Islet precursor cell (in vitro differentiated cells): Measurements from ENCODE around the gene PRKAB1.
A peak's percentile ranks its signal among the peaks of the same experiment; 100 is the strongest.

ENCODE experiments used
- DNase-seq: peaks from one replicate; pipeline ENCODE4 v3.0.0-alpha.2; 2018

The PRKAB1 gene

DNA sequence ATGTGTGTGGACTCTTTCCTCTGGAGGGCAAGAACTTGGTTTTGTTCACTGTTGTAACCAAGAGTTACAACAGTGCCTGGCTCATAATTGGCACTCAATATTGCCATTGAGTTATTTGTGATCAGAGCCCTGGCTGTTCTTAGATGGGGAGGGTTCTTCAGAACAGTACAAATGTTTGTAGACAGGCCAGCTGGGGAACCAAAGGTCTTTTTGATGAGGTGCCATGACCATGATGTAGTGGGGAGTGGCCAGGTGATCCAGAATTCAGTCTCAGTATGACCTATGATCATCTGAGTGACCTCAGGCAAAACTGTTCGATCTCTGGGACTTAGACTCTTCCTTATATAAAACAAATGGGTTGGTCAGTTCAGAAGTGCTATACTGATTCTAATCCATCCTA is 3.3 kb upstream of the PRKAB1 start:
- DNase-seq, result no peak

GRCh38 chr12:119665164-119665929 is 2.6 kb upstream of the PRKAB1 start:
- DNase-seq, result no peak

DNA sequence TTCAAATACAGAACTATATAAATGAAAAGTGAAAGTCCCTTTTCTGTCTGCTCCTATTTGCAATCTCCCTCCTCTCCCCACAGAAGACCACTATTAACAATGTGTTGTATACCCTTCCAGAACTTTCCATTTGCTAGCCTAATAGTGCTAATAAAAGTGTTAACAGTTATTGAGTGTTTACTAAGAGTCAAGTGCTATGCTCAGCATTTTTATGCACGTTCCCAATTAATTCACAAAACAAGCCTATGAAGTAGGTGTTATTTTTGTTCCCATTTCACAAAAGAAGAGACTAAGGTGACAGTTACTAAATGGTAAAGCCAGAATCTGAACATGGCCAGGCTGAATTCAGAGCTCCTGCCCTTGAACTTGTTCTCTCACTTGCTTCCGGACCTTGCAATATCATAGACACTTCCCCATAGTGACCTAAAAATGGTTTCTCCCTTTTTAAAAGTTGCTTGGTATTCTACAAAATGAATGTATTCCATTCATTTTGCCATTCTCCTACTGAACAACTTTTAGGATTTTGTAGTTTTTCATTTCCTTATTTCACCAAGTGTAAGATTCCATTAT is 1.6 kb upstream of the PRKAB1 start:
- no peak for DNase-seq

DNA sequence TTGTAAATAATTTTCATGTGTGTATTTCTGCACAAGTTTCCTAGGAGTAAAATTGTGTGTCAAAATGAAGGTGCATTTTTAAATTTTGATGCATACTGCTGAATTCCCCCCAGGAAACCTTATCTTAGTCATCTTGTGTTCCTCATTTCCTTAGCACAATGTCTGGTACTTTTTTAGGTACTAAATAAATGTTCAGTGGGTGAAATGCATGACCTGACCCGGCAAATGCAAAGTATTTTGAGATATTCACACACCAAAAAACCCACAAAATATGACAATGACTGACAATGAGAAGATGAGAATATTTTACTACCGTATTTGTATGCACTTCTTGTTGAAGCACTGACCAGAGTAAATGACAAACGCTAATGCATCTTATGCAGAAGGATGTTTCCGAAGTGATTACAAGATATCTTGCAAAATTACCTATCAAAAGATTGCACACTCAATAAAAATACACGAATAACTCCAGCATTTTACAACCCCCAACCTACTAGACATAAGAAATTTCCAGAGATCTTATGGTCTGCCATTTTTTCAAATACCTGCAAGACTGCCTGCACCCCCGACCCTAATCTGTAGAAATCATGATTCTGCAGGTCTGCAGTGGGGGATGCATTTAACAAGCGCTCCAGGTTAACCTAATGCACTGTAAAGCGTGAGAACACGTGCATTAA is 895 bp upstream of the PRKAB1 start:
- DNase-seq, result no peak

- DNase-seq, result no peak
Measured at GRCh38 chr12:119668324-119668841, 450 bp downstream of the PRKAB1 start.

DNA sequence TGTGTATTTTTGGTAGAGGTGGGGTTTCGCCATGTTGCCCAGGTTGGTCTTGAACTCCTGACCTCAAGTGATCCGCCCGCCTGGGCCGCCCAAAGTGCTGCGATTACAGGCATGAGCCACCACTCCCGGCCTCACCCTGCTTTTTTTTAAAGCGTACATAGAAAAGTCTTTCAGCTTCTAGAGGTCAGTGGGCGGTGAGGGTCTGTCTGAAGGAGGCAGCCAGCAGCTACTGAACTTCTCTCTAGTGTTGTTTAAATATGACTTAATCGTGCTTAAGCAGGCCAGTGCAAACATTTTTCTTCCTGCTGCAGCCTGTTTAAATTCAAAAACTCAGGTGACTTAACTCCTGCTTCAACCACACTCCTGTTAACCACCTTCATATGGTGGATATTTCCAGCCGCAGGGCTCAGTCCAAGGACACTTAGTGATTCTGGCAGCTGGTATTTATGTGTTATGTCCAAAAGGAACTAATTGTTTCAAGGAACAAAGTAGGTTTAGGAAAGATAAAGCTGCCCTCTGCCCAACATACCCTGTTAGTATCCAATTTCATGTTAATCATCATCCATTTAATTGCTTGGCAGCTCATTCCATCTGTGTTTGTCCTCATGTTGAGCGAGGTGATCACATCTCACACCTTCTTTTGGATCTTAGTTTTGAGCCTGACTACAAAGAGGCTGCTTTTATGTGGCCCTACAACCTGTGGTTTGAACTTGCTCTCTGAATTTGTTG is 2.0 kb downstream of the PRKAB1 start:
- DNase-seq, result no peak

DNA sequence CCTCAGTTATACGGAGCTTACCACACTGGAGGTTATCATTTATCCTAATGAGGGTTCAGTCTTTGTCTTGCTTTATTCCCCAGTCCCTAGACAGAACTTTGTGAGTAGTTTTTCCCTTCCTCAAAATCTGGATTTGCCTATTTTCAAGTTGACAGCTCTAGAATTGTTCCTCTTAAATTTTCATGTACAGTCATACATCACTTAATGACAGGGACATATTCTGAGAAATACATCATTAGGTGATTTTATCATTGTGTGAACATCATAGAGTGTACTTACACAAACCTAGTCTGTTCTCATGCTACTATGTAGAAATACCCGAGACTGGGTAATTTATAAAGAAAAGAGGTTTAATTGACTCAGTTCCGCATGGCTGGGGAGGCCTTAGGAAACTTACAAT is 3.1 kb downstream of the PRKAB1 start:
- DNase-seq, result no peak

- no peak for DNase-seq
Measured at GRCh38 chr12:119672194-119672593, 4.3 kb downstream of the PRKAB1 start.

DNA sequence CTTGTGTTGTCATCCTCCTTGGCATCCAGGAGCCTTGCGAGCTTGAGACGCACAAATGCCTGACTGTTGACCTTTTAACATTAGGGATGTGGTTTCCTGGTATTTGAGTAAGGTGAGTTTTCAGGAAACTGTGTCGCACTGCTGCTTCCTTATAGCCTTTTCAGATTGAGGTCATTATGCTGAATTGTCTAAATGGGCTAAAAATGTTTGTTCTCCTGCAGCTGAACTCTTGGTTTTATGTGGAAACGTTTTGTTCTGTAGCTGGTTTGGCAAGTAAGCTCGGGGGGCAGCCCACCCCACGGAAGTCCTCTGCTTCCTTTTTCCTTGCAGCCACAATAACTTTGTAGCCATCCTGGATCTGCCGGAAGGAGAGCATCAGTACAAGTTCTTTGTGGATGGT is 5.7 kb downstream of the PRKAB1 start:
- DNase-seq, result no peak

DNA sequence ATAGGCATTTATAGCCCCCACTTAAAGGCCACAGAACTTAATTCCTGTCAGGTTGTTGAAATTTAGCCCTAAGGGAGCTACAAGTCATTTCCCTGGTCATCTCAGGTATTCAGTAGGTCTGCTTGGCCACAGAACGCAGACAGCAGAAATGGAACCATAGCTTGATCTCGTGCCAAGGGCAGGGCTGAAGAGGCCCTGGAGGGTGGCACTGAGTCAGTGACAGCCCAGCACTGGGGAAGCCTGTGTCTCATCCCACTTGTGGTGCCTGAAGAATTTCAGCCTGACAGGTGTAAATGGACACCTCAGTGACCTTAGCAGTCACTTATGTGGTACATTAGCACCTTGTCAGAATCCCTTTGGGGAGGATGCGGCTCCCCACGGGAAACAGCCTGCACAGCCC is 6.6 kb downstream of the PRKAB1 start:
- no peak for DNase-seq

- no peak for DNase-seq
Measured at GRCh38 chr12:119676022-119676421, 8.1 kb downstream of the PRKAB1 start.

DNA sequence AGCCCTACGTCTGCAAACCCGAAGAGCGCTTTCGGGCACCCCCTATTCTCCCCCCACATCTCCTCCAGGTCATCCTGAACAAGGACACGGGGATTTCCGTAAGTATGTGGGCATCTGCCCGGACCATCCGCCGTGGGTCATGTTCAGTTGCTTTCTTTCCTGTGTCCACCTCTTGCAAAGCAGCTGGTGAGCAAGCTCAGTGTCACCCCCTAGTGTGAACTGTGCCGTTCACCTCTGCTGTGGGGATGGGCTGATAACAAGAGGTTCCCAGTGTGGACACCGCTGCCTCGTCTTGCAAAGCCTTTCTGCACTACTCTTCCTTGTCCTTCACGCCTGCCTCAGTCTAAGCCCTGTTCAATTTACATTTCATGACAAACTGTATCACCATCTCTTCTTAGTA is 8.6 kb downstream of the PRKAB1 start:
- no peak for DNase-seq

GRCh38 chr12:119678459-119678858 is 10.5 kb downstream of the PRKAB1 start:
- peak; percentile 52 for DNase-seq

GRCh38 chr12:119679081-119679480 is 11.1 kb downstream of the PRKAB1 start:
- DNase-seq, result no peak

- DNase-seq, result no peak
Measured at GRCh38 chr12:119679490-119679889, 11.6 kb downstream of the PRKAB1 start.

GRCh38 chr12:119681111-119681510 is 13.2 kb downstream of the PRKAB1 start:
- DNase-seq, result no peak

GRCh38 chr12:119681728-119682638 is 14.1 kb downstream of the PRKAB1 start:
- no peak for DNase-seq

- DNase-seq, result no peak
Measured at GRCh38 chr12:119682639-119683252, 14.8 kb downstream of the PRKAB1 start.

GRCh38 chr12:119683413-119683812 is 15.5 kb downstream of the PRKAB1 start:
- DNase-seq, result no peak

GRCh38 chr12:119683816-119684215 is 15.9 kb downstream of the PRKAB1 start:
- DNase-seq, result no peak

DNA sequence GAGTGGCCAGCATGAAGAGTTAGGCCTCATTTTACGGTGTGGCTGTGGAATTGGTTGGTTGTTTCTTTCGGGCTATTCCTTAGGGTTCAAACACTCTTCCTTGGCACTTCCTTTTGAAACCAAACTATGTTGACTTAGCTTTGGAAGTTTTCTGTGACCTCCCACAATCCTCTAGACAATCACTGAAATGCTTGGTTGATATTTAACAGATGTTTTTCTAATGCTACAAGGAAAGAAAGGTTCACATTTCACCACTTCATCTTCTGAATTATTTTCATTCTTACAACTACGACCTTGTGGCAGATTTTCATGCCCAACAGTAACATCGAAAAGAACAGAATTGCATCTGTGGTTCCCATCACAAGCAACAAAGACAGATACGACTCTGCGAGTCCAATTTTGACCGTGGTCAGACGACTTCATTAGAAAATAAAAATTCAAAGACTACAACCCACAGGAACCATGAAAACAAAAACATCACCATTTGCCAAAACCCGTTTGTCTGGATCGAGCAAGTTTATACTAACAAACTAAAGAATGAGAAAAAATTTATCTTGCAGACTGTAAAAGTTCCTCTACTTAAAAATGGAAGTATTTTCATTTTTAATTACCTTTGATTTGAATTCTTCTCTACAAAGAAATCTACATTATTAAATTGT is 16.9 kb downstream of the PRKAB1 start:
- no peak for DNase-seq
